Liver (tissue), 9 donors: Measurements from ENCODE around the gene BGLAP. TPM values are rescaled to one million over a fixed set of nuclear protein-coding genes. Genes with fewer than 3 reads are reported as not detected.

Experiments
- DNase-seq: peaks from one replicate; pipeline ENCODE4 v3.0.0-alpha.2; 2017; ENCODE audit warnings: low spot score
- H3K27ac ChIP-seq, 2 donors: one replicate each; pipeline ENCODE4 v1.7.0; 2013; ENCODE audit warnings: inconsistent platforms in 2 of 2, low read length in 2 of 2, control low read depth in 1 of 2, low read depth in 1 of 2, mild to moderate bottlenecking in 1 of 2
- H3K27me3 ChIP-seq, 4 donors: one replicate each; pipeline versions ENCODE4 v1.6.1 to v1.7.0; 2013; ENCODE audit warnings: low read length in 3 of 4, inconsistent platforms in 1 of 4, mild to moderate bottlenecking in 1 of 4, moderate library complexity in 1 of 4; ENCODE audit not compliant: control insufficient read depth in 4 of 4, insufficient read depth in 4 of 4
- H3K36me3 ChIP-seq, 4 donors: one replicate each; pipeline versions ENCODE4 v1.6.1 to v1.7.0; 2013; ENCODE audit warnings: low read length in 3 of 4, mild to moderate bottlenecking in 3 of 4, low read depth in 1 of 4, moderate library complexity in 1 of 4; ENCODE audit not compliant: control insufficient read depth in 4 of 4, insufficient read depth in 3 of 4
- H3K4me1 ChIP-seq, 4 donors: one replicate each; pipeline versions ENCODE4 v1.6.1 to v1.7.0; 2013; ENCODE audit warnings: low read length in 3 of 4, mild to moderate bottlenecking in 3 of 4, moderate library complexity in 1 of 4; ENCODE audit not compliant: control insufficient read depth in 4 of 4, insufficient read depth in 4 of 4
- H3K4me3 ChIP-seq, 3 donors: one replicate each; pipeline versions ENCODE4 v1.6.1 to v1.7.0; 2013; ENCODE audit warnings: low read length in 3 of 3, control low read depth in 1 of 3, low read depth in 1 of 3, mild to moderate bottlenecking in 1 of 3
- H3K9ac ChIP-seq, 2 donors: one replicate each; pipeline ENCODE4 v1.7.0; 2013; ENCODE audit warnings: low read length in 2 of 2, mild to moderate bottlenecking in 2 of 2, moderate library complexity in 2 of 2, control low read depth in 1 of 2, low read depth in 1 of 2
- H3K9me3 ChIP-seq, 4 donors: one replicate each; pipeline versions ENCODE4 v1.6.1 to v1.7.0; 2013; ENCODE audit warnings: low read length in 3 of 4; ENCODE audit not compliant: control insufficient read depth in 4 of 4
- EGR1 ChIP-seq, 2 donors: IDR thresholded peaks; 2 replicates each; pipeline ENCODE4 v1.6.1; 2016 to 2018; ENCODE audit warnings: antibody characterized with exemption in 2 of 2, low read depth in 2 of 2
- FOXA1 ChIP-seq: IDR thresholded peaks from 2 replicates; pipeline ENCODE4 v1.6.1; 2016; ENCODE audit warnings: antibody characterized with exemption
- FOXA2 ChIP-seq: IDR thresholded peaks from 2 replicates; pipeline ENCODE4 v1.6.1; 2016; ENCODE audit warnings: antibody characterized with exemption
- GABPA ChIP-seq, 2 donors: IDR thresholded peaks in 1 of 2; conservative IDR thresholded peaks in 1 of 2; 2 replicates each; pipeline ENCODE4 v1.6.1; 2016; ENCODE audit warnings: antibody characterized with exemption in 2 of 2, mild to moderate bottlenecking in 1 of 2, moderate library complexity in 1 of 2
- HNF4A ChIP-seq, 2 donors: conservative IDR thresholded peaks; 2 replicates each; pipeline ENCODE4 v1.6.1; 2016; ENCODE audit warnings: antibody characterized with exemption in 2 of 2, mild to moderate bottlenecking in 2 of 2
- JUND ChIP-seq, 2 donors: IDR thresholded peaks; 2 replicates each; pipeline ENCODE4 v1.6.1; 2016; ENCODE audit warnings: antibody characterized with exemption in 2 of 2
- MAX ChIP-seq: IDR thresholded peaks from 2 replicates; pipeline ENCODE4 v1.6.1; 2016; ENCODE audit warnings: antibody characterized with exemption
- NR2F2 ChIP-seq: IDR thresholded peaks from 2 replicates; pipeline ENCODE4 v1.6.1; 2016; ENCODE audit warnings: antibody characterized with exemption
- RAD21 ChIP-seq, 2 donors: IDR thresholded peaks; 2 replicates each; pipeline ENCODE4 v1.6.1; 2016; ENCODE audit warnings: antibody characterized with exemption in 2 of 2, mild to moderate bottlenecking in 2 of 2
- REST ChIP-seq: IDR thresholded peaks from 2 replicates; pipeline ENCODE4 v1.6.1; 2016; ENCODE audit warnings: antibody characterized with exemption, mild to moderate bottlenecking
- RXRA ChIP-seq, 2 donors: IDR thresholded peaks; 2 replicates each; pipeline ENCODE4 v1.6.1; 2017 to 2018; ENCODE audit warnings: antibody characterized with exemption in 2 of 2, mild to moderate bottlenecking in 1 of 2
- SP1 ChIP-seq: IDR thresholded peaks from 2 replicates; pipeline ENCODE4 v1.6.1; 2018; ENCODE audit warnings: antibody characterized with exemption, mild to moderate bottlenecking
- TAF1 ChIP-seq: conservative IDR thresholded peaks from 2 replicates; pipeline ENCODE4 v1.6.1; 2016; ENCODE audit warnings: antibody characterized with exemption, mild to moderate bottlenecking
- YY1 ChIP-seq: IDR thresholded peaks from 2 replicates; pipeline ENCODE4 v1.6.1; 2016; ENCODE audit warnings: antibody characterized with exemption, mild to moderate bottlenecking
- ZBTB33 ChIP-seq: IDR thresholded peaks from 2 replicates; pipeline ENCODE4 v1.6.1; 2016; ENCODE audit warnings: antibody characterized with exemption
- WGBS: extraction: QIAGEN DNeasy Blood & Tissue Kit; methylation state at CpG from one replicate; pipeline ENCODE4 v1.1.7; 2013; 5-methylcytosine and 5-hydroxymethylcytosine counted together
- polyA plus RNA-seq, 2 donors: library from polyadenylated mRNA; stranded (reverse) in 1 of 2; unstranded in 1 of 2; fragments of 200-250 nt in 1 of 2; fragments of >200 nt in 1 of 2; fragmentation: Nextera tagmentation in 1 of 2; extraction: Ambion mirVana in 1 of 2; gene quantifications; one replicate each; pipeline versions ENCODE4 v1.2.1 to v1.2.3, GENCODE V29; 2013 to 2015
- total RNA-seq, 2 donors: library from RNA; depleted of rRNA; stranded (reverse); fragments of >200 nt; gene quantifications; one replicate each; pipeline ENCODE4 v1.2.3, GENCODE V29; 2014
- TF ChIP-seq, protein P1 (sequence below): fragments of 150-350 bp; IDR thresholded peaks from 2 replicates; pipeline ENCODE4 v1.5.1; 2017; ENCODE audit warnings: improper control_type of control experiment, low read depth, low read length; ENCODE audit not compliant: missing input control
- TF ChIP-seq, protein P2 (sequence below): IDR thresholded peaks from 2 replicates; pipeline ENCODE4 v1.6.1; 2016; ENCODE audit warnings: antibody characterized with exemption
- donor health status: healthy.
- donor health status: healthy.
- donor health status: healthy.
- donor health status: healthy.
- donor health status: healthy.

The BGLAP gene
- total and polyA plus RNA-seq, 4 donors = 0.06 to 0.75 (median 0.28) TPM; not detected in 1

- Histone ChIP-seq H3K4me1 (peaks cover 1 to 25% (median 14%) of the 10 kb centered on the region in 4 donors), H3K9ac (no peak overlapping the region), H3K36me3 (peaks cover 2 to 40% (median 28%) of the 10 kb centered on the region in 4 donors), H3K27me3 (no peaks in the 10 kb centered on the region), H3K9me3 (no peaks in the 10 kb centered on the region), H3K27ac (no peak overlapping the region), H3K4me3 (no peak overlapping the region)
- no peak for DNase-seq
- WGBS = 97% methylated on average over 3 of the region's 3 CpGs
- TF ChIP-seq ZBTB33 (no peak), RXRA (IDR thresholded peaks at IDR 0.05) (no peak), EGR1 (IDR thresholded peaks at IDR 0.05; ENCODE audit: low read depth in 2 of 2) (no peak), FOXA1 (no peak), MAX (no peak), JUND (IDR thresholded peaks at IDR 0.05) (no peak), SP1 (no peak), RAD21 (IDR thresholded peaks at IDR 0.05) (no peak), YY1 (no peak)
- TF ChIP-seq, protein P1, sequence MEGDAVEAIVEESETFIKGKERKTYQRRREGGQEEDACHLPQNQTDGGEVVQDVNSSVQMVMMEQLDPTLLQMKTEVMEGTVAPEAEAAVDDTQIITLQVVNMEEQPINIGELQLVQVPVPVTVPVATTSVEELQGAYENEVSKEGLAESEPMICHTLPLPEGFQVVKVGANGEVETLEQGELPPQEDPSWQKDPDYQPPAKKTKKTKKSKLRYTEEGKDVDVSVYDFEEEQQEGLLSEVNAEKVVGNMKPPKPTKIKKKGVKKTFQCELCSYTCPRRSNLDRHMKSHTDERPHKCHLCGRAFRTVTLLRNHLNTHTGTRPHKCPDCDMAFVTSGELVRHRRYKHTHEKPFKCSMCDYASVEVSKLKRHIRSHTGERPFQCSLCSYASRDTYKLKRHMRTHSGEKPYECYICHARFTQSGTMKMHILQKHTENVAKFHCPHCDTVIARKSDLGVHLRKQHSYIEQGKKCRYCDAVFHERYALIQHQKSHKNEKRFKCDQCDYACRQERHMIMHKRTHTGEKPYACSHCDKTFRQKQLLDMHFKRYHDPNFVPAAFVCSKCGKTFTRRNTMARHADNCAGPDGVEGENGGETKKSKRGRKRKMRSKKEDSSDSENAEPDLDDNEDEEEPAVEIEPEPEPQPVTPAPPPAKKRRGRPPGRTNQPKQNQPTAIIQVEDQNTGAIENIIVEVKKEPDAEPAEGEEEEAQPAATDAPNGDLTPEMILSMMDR = no peak
Measured at GRCh38 chr1:156211243-156211642, 30.7 kb upstream of the BGLAP start.

GRCh38 chr1:156212130-156212529 is 29.9 kb upstream of the BGLAP start:
- H3K27ac ChIP-seq = peak overlapping the region; percentile 96 to 99

More at GRCh38 chr1:156212130-156212529, 29.9 kb upstream of the BGLAP start:
- peak overlapping the region in 1 of 2 donors; percentile 46 for H3K9ac ChIP-seq
- H3K36me3 ChIP-seq = peaks cover 3 to 34% (median 25%) of the 10 kb centered on the region in 4 donors
- H3K4me1 ChIP-seq = peaks cover 1 to 26% (median 14%) of the 10 kb centered on the region in 4 donors
- no peaks in the 10 kb centered on the region for H3K27me3 ChIP-seq
- DNase-seq = no peak
- 87% methylated on average over 9 of the region's 9 CpGs for WGBS
- TF ChIP-seq RAD21 (IDR thresholded peaks at IDR 0.05) (no peak), YY1 (no peak), TAF1 (no peak), HNF4A (conservative IDR thresholded peaks at IDR 0.05) (no peak), NR2F2 (no peak), RXRA (IDR thresholded peaks at IDR 0.05) (no peak), SP1 (no peak), ZBTB33 (no peak), FOXA2 (no peak), JUND (IDR thresholded peaks at IDR 0.05) (no peak), EGR1 (IDR thresholded peaks at IDR 0.05; ENCODE audit: low read depth in 2 of 2) (no peak), REST (no peak), GABPA (IDR thresholded peaks at IDR 0.05 in 1 of 2, conservative IDR thresholded peaks at IDR 0.05 in 1 of 2) (no peak)
- TF ChIP-seq, protein P2, sequence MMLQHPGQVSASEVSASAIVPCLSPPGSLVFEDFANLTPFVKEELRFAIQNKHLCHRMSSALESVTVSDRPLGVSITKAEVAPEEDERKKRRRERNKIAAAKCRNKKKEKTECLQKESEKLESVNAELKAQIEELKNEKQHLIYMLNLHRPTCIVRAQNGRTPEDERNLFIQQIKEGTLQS = no peak
- TF ChIP-seq, protein P1 = no peak
- peak overlapping the region in 1 of 3 donors; percentile 72 for H3K4me3 ChIP-seq
- no peaks in the 10 kb centered on the region for H3K9me3 ChIP-seq
